ENCODE data around the gene ABHD2. TPM values are rescaled to one million over a fixed set of nuclear protein-coding genes. Genes with fewer than 3 reads are reported as not detected.

The ABHD2 gene
- total RNA-seq, 4 donors from 2014 or later: 19.3 to 150 (median 64.5) TPM

DNA sequence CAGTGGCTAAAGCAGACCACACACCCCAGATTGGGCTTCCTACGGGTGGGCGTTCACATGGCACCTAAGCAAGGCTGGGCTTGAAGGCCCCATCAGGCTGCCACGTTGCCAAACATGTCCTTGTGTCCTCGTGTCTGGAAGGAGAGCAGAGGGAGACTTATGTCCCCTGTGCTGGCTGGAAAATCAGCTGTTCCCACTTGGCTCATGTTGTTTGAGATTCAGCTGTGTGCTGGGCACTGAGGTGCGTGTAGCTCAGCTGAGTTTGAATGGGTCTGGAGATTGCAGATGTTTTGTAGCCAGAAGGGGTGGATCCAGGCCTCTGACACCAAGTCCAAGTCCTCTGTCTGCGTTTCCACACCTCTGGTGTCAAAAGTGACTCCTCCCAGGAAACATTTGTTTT, 98.5 kb downstream of the ABHD2 start:
- Histone ChIP-seq H3K9me3 (no peaks in the 10 kb centered on the region), H3K4me1 (no peaks in the 10 kb centered on the region), H3K4me3 (no peak overlapping the region), H3K36me3 (peaks cover 0 to 81% of the 10 kb centered on the region in 2 donors), H3K27ac (no peak overlapping the region), H3K27me3 (no peaks in the 10 kb centered on the region)
- DNase-seq (no peak), ATAC-seq (no peak)
- intact Hi-C loops (cut with DNase I; ENCODE audit: low total_unique reads) (no loop called here), in situ Hi-C loops (cut with MboI; ENCODE audit: low sequenced_read_pairs in 4 of 4) (loop anchor here in 1 of 4 donors (10.0 kb wide), 1 partner anchor 292 kb away; the partner anchor contains the start of gene HAPLN3)
- no peak for TF ChIP-seq POLR2A (IDR thresholded peaks at IDR 0.05)
- TF ChIP-seq, protein P1, sequence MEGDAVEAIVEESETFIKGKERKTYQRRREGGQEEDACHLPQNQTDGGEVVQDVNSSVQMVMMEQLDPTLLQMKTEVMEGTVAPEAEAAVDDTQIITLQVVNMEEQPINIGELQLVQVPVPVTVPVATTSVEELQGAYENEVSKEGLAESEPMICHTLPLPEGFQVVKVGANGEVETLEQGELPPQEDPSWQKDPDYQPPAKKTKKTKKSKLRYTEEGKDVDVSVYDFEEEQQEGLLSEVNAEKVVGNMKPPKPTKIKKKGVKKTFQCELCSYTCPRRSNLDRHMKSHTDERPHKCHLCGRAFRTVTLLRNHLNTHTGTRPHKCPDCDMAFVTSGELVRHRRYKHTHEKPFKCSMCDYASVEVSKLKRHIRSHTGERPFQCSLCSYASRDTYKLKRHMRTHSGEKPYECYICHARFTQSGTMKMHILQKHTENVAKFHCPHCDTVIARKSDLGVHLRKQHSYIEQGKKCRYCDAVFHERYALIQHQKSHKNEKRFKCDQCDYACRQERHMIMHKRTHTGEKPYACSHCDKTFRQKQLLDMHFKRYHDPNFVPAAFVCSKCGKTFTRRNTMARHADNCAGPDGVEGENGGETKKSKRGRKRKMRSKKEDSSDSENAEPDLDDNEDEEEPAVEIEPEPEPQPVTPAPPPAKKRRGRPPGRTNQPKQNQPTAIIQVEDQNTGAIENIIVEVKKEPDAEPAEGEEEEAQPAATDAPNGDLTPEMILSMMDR (IDR thresholded peaks at IDR 0.05 in 4 of 5, conservative IDR thresholded peaks at IDR 0.05 in 1 of 5): no peak

DNA sequence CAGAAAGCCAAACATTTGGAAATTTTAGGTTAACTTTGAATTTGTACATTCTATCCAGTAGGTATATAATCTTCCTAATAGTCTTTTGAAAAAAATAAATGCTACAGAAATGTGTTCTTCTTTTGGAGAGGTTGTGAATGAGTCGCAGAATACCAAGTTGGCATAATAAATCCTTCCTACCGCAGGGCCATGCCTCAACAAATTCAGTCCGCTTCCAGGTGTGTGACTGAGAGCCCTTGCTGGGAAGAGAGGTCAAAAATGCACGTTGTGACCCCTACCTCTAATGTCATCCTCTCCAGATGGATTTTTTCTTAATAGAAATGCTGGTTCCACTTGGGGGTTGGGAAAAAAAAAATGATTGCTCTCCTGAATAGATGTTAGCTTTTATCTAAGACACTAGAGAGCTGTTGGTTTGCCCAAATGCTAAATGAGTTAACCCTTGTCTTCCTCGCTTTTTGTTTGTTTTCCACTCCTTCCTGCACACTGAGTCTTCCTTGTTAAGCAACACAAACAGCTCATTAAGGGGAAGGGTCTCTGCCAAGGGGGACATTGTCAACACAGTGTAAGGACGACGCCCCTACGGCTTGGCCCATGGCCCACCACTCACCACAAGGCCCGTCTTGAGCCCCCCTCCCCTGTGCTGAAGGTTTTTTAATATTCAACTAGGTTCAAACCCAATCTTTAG, 99.2 kb downstream of the ABHD2 start:
- in situ Hi-C loops (cut with MboI; ENCODE audit: low sequenced_read_pairs in 4 of 4): loop anchor here in 1 of 4 donors (10.0 kb wide), 1 partner anchor 293 kb away; the partner anchor contains the start of gene HAPLN3

DNA sequence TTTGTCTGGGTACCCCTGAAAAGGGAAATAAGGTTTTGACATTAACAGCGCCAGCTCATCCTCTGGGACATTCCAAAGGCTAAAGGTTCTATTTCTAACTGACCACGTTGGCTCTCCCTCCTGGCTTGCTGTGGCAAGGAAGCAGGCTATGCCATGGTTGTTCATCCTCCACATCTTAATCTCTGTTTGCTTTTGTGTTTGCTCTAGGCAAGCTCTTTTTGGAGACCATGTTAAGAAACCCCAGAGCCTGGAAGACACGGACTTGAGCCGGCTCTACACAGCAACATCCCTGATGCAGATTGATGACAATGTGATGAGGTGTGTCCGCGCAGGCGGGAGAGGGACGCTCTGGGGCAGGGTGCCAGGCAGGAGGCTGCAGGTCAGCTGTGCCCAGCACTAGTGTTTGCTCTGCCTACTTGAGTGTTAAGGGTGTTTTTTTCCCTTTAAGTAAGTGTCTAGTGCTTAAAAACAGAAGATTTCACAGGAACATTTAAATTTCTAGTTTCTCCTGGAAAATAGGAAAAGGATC, 99.8 kb downstream of the ABHD2 start:
- no peak for DNase-seq
- in situ Hi-C loops (cut with MboI; ENCODE audit: low sequenced_read_pairs in 4 of 4) (loop anchor here in 1 of 4 donors (10.0 kb wide), 1 partner anchor 293 kb away; the partner anchor contains the start of gene HAPLN3), intact Hi-C loops (cut with DNase I; ENCODE audit: low total_unique reads) (no loop called here)
- H3K4me1 ChIP-seq: no peaks in the 10 kb centered on the region
- H3K36me3 ChIP-seq: peaks cover 0 to 83% of the 10 kb centered on the region in 2 donors
- H3K27ac ChIP-seq: no peak overlapping the region
- H3K4me3 ChIP-seq: no peak overlapping the region
- TF ChIP-seq, protein P1 (IDR thresholded peaks at IDR 0.05 in 4 of 5, conservative IDR thresholded peaks at IDR 0.05 in 1 of 5): no peak
- no peak for TF ChIP-seq POLR2A (IDR thresholded peaks at IDR 0.05)
- no peaks in the 10 kb centered on the region for H3K9me3 ChIP-seq
- no peak for ATAC-seq
- H3K27me3 ChIP-seq: no peaks in the 10 kb centered on the region

More for the DNA sequence above, 99.2 kb downstream of the ABHD2 start:
- Histone ChIP-seq H3K4me1 (no peaks in the 10 kb centered on the region), H3K27ac (no peak overlapping the region), H3K4me3 (no peak overlapping the region), H3K36me3 (peaks cover 0 to 82% of the 10 kb centered on the region in 2 donors), H3K27me3 (no peaks in the 10 kb centered on the region), H3K9me3 (no peaks in the 10 kb centered on the region)
- DNase-seq (no peak), ATAC-seq (no peak)
- intact Hi-C loops (cut with DNase I; ENCODE audit: low total_unique reads): no loop called here
- TF ChIP-seq, protein P1 (IDR thresholded peaks at IDR 0.05 in 4 of 5, conservative IDR thresholded peaks at IDR 0.05 in 1 of 5): no peak
- TF ChIP-seq POLR2A (IDR thresholded peaks at IDR 0.05): no peak

DNA sequence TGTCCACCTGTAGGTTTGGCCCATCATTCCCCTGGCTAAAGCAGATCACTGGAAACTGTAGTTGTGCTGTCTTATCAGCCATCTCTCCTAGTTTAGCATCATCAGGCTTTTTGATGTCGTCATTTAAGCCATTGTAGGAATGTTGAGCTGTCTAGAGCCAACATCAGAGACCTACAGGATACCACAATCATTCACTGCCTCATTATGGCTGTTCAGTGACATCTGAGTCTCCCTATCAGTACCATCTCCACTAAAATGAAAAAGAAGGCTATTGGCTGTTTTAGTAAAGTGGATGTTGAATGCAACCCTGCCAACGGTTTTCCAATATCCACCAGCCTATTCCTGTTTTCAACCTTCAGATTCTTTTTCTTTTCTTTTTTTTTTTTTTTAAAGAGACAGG, 103.9 kb downstream of the ABHD2 start:
- no peak overlapping the region for H3K27ac ChIP-seq
- ATAC-seq: no peak
- H3K9me3 ChIP-seq: no peaks in the 10 kb centered on the region
- H3K27me3 ChIP-seq: no peaks in the 10 kb centered on the region
- peaks cover 0 to 4% of the 10 kb centered on the region in 2 donors for H3K4me1 ChIP-seq
- no peak overlapping the region for H3K4me3 ChIP-seq
- peaks cover 0 to 97% of the 10 kb centered on the region in 2 donors for H3K36me3 ChIP-seq
- intact Hi-C loops (cut with DNase I; ENCODE audit: low total_unique reads) (no loop called here), in situ Hi-C loops (cut with MboI; ENCODE audit: low sequenced_read_pairs in 4 of 4) (no loop called here)
- TF ChIP-seq, protein P1 (IDR thresholded peaks at IDR 0.05 in 4 of 5, conservative IDR thresholded peaks at IDR 0.05 in 1 of 5): no peak
- no peak for TF ChIP-seq POLR2A (IDR thresholded peaks at IDR 0.05)
- DNase-seq: no peak

Data from gastrocnemius medialis (tissue), 4 donors.